ENCODE results near the gene IQCH.

DNA sequence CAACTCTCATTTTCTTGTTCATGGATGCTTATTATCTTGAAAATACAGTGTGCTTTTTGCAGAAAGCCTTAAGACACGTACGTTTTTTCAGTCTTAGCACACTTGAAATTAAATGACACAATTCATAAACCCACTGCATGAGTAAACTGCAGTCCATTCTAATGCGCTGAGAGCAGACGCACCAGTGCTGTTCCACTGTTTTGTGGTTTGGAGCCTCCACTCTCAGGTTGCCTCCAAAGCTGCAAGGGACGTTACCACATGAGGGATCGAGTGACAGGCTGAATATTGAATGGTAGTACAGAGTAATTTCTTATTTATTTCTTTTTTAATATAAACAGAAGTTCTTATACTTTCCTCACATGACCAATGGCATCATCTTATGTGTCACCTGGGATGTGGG, 12.3 kb downstream of the IQCH start:
- TF ChIP-seq EZH2 (IDR thresholded peaks at IDR 0.05; ENCODE audit: low read depth, unreplicated experiment) (no peak), POLR2AphosphoS5 (IDR thresholded peaks at IDR 0.05; ENCODE audit: low read depth) (no peak), CREB1 (CRISPR knock-in tag; IDR thresholded peaks at IDR 0.05; ENCODE audit: low read depth) (no peak), EZH2phosphoT487 (IDR thresholded peaks at IDR 0.05; ENCODE audit: unreplicated experiment) (no peak), ZNF114 (CRISPR knock-in tag; IDR thresholded peaks at IDR 0.05) (no peak)
- TF ChIP-seq, protein P1, sequence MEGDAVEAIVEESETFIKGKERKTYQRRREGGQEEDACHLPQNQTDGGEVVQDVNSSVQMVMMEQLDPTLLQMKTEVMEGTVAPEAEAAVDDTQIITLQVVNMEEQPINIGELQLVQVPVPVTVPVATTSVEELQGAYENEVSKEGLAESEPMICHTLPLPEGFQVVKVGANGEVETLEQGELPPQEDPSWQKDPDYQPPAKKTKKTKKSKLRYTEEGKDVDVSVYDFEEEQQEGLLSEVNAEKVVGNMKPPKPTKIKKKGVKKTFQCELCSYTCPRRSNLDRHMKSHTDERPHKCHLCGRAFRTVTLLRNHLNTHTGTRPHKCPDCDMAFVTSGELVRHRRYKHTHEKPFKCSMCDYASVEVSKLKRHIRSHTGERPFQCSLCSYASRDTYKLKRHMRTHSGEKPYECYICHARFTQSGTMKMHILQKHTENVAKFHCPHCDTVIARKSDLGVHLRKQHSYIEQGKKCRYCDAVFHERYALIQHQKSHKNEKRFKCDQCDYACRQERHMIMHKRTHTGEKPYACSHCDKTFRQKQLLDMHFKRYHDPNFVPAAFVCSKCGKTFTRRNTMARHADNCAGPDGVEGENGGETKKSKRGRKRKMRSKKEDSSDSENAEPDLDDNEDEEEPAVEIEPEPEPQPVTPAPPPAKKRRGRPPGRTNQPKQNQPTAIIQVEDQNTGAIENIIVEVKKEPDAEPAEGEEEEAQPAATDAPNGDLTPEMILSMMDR (conservative IDR thresholded peaks at IDR 0.05; ENCODE audit: low read depth in 2 of 2) = no peak
- TF ChIP-seq, protein P2, sequence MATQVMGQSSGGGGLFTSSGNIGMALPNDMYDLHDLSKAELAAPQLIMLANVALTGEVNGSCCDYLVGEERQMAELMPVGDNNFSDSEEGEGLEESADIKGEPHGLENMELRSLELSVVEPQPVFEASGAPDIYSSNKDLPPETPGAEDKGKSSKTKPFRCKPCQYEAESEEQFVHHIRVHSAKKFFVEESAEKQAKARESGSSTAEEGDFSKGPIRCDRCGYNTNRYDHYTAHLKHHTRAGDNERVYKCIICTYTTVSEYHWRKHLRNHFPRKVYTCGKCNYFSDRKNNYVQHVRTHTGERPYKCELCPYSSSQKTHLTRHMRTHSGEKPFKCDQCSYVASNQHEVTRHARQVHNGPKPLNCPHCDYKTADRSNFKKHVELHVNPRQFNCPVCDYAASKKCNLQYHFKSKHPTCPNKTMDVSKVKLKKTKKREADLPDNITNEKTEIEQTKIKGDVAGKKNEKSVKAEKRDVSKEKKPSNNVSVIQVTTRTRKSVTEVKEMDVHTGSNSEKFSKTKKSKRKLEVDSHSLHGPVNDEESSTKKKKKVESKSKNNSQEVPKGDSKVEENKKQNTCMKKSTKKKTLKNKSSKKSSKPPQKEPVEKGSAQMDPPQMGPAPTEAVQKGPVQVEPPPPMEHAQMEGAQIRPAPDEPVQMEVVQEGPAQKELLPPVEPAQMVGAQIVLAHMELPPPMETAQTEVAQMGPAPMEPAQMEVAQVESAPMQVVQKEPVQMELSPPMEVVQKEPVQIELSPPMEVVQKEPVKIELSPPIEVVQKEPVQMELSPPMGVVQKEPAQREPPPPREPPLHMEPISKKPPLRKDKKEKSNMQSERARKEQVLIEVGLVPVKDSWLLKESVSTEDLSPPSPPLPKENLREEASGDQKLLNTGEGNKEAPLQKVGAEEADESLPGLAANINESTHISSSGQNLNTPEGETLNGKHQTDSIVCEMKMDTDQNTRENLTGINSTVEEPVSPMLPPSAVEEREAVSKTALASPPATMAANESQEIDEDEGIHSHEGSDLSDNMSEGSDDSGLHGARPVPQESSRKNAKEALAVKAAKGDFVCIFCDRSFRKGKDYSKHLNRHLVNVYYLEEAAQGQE (IDR thresholded peaks at IDR 0.05; ENCODE audit: unreplicated experiment) = no peak
